Sigmoid colon (tissue), 4 donors: ENCODE data around the gene SLC51A.

Experiments
- EP300 ChIP-seq, 4 donors: sonication (generic); formaldehyde crosslinking; IDR thresholded peaks; one replicate each; pipeline ENCODE4 v1.6.1; 2017; ENCODE audit warnings: antibody characterized with exemption in 4 of 4
- POLR2A ChIP-seq, 2 donors: fragments of 450-650 bp; IDR thresholded peaks; one replicate each; pipeline ENCODE4 v1.6.1; 2016; ENCODE audit warnings: antibody characterized with exemption in 2 of 2, mild to moderate bottlenecking in 2 of 2, moderate library complexity in 2 of 2
- POLR2AphosphoS5 ChIP-seq, 4 donors: sonication (generic); formaldehyde crosslinking; IDR thresholded peaks; one replicate each; pipeline ENCODE4 v1.6.1; 2017; ENCODE audit warnings: antibody characterized with exemption in 4 of 4
- TF ChIP-seq, protein P1 (sequence below), 4 experiments: fragments of 450-650 bp in 3 of 4; fragments of 200-600 bp in 1 of 4; IDR thresholded peaks; one replicate each; pipeline ENCODE4 v1.5.1; 2016 to 2019; ENCODE audit warnings: antibody characterized with exemption in 4 of 4, mild to moderate bottlenecking in 3 of 4, moderate library complexity in 2 of 4

DNA sequence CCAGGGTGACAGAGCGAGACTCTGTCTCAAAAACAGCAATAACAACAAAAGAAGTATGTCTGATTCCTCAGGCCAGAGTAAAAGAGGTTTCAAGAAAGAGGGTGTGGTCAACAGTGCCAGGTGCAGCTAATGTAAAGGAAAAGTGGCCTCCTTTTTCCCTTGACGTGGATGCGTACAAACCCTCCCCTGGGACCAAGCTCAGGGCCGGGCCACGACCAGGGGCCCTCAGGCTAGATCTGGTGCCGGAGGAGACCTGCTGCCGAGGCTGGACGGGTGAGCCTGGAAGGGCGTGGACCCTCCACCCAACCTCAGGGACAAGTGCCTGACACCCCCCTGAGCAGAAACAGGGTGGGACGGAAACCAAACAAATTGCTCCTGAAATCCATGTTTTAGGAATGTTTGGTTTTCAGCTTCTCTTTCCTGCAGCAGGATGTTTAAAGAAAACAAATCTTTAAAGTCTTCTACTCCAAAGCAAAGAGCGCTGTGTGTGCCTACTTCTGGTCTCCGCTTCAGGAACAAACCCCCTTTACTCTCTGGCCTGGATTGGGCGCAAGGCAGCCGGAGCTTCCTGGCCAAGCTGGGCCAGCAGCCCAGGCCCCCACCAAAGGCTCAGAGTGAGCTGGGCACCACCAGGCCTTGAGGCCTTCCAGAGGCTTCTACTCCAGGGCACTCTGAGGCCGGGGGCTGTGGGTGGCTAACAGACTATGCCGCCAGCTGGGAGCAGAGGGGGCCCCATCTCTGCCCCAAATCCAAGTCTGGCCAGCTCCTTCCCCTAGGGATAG is 26.6 kb upstream of the SLC51A start:
- TF ChIP-seq, protein P1, sequence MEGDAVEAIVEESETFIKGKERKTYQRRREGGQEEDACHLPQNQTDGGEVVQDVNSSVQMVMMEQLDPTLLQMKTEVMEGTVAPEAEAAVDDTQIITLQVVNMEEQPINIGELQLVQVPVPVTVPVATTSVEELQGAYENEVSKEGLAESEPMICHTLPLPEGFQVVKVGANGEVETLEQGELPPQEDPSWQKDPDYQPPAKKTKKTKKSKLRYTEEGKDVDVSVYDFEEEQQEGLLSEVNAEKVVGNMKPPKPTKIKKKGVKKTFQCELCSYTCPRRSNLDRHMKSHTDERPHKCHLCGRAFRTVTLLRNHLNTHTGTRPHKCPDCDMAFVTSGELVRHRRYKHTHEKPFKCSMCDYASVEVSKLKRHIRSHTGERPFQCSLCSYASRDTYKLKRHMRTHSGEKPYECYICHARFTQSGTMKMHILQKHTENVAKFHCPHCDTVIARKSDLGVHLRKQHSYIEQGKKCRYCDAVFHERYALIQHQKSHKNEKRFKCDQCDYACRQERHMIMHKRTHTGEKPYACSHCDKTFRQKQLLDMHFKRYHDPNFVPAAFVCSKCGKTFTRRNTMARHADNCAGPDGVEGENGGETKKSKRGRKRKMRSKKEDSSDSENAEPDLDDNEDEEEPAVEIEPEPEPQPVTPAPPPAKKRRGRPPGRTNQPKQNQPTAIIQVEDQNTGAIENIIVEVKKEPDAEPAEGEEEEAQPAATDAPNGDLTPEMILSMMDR (IDR thresholded peaks at IDR 0.05), result no peak
- no peak for TF ChIP-seq POLR2A (IDR thresholded peaks at IDR 0.05)
- TF ChIP-seq EP300 (IDR thresholded peaks at IDR 0.05), result no peak
- TF ChIP-seq POLR2AphosphoS5 (IDR thresholded peaks at IDR 0.05), result no peak
